Measurements from ENCODE around the gene ZNF669.

Gene ZNF669

GRCh38 chr1:247110627-247111258 lies 6.6 kb upstream of the ZNF669 start:
- no peak for DNase-seq

DNA sequence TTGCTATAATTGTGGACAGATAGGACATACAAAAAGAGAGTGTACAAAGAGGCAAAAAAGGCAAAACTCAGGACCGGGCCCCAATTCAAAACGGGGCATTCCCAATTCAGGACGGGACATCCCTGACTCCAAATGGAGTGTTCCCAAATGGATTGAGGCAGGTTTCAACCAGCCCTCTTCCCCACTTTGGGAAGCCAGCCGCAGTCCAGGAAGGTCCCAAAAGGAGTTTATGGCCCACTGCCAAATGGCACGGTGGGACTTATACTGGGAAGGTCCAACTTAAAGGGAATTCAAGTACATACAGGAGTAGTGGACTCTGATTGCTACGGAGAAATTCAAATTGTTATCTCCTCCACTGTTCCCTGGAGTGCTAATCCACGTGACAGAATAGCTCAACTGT lies 3.5 kb upstream of the ZNF669 start:
- DNase-seq: no peak

GRCh38 chr1:247105966-247106365 lies 1.8 kb upstream of the ZNF669 start:
- DNase-seq: no peak

DNA sequence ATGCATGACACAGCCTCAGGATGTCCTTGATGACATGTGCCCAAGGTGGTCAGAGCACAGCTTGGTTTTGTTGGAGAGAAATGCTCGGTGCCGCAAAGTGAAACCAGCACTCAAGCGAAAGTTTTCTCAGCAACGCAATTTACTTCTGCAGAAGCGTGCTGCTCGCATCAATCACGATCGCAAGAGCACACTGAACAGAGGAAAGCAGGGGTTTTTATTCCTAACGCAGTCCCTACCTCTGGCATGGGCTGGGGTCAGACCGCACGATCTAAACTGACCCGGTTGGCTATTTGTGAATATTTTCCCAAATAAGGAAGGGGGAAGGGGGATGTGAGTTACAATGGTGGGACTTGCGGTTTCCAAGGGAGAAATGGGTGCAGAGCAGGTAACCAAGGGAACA lies 809 bp upstream of the ZNF669 start:
- DNase-seq: no peak

DNA sequence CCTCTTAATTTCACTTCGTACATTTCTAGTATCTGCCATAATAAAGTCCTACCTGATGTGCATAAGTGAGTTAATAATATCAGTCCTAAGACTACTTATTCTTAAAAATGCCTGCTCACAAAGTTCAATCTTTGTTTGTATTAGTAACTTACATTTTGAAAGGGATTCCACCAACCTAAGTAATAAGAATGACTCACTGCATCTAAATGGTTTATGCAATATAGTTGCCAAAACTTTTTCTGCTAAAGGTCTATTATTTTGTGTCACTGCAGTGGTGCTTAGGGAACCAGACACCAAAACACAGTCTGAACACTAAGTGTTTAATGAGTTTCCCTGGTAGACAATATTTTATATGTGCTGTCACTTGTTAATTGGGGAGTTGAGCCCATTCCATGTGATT lies 1.8 kb downstream of the ZNF669 start:
- DNase-seq: no peak

- DNase-seq: no peak
These were observed 3.4 kb downstream of the ZNF669 start for GRCh38 chr1:247100676-247101279.

GRCh38 chr1:247096958-247097357 lies 7.2 kb downstream of the ZNF669 start:
- no peak for DNase-seq

DNA sequence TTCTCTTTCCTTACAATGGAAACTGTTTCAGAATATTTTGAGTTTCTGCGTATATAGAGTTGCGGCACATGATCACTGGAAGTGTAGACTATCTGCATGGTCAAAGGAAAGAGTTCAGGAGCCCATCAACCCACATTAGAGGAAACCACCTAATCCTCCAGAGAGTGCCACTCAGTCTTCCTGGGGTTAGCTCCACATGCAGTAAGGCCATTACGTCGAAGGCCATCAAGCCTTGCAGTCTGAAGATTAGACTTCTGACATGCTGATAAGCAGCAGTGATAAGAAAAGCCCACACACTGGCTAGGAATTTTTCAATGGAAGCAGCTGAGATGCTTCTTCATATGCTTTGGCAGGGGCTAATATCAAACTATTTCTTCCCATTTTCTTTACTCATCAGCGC lies 7.6 kb downstream of the ZNF669 start:
- no peak for DNase-seq

DNA sequence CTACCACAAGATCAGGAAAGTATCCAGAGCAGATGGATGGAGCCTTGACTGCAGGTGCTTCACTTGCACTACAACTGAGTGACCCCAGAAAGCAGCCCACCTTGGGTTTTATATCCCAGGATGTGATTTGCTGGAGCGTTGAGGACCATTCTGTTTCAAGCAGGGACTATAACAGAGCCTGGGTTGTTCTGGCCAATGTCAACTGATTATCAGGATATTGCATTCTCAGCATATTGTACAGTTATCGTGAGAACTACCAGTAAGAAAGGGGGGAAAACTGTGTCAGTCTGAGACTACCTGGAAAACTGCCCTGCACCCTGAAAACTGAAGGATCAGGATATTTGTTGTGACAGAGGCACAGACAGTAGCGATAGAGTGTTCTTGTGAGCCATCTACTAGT lies 8.0 kb downstream of the ZNF669 start:
- DNase-seq: no peak

- DNase-seq: no peak
These were observed 13.7 kb downstream of the ZNF669 start for GRCh38 chr1:247090455-247090854.

DNA sequence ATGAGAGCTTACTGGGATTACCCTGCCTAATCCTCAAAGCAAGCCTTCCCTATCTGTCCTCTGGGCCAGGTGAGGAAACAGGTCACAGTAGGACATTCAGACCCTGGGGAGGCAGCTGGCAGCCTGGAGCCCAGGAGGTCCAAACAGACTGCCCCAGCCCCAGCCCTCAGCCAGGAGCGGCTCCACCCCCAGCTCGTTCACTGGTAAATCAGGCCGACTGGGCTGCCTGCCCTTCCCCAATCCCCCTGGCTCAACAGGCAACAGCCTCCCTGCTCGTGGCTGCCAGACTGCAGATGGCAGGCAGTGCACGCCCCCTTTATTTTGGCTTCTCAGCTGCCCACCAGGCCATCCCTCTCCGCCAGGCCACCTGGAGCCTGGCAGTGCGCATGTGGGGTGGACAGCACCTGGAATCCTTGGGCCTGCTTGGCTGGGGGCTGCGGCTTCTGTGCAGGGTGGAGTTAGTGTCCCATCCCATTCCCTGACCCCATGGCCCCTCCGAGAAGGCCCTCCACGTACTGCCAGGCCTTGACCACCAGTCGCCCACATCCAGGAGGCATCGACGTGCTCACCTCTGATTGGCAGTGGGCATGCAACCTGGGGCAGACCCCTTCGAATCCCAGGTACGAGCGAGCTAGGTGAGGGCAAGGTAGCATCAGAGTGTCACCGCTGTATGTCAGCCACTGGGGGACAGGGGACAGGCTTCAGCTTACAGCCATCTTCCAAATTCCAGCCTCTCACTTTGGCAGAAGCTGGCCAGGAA lies 14.4 kb downstream of the ZNF669 start:
- no peak for DNase-seq

DNA sequence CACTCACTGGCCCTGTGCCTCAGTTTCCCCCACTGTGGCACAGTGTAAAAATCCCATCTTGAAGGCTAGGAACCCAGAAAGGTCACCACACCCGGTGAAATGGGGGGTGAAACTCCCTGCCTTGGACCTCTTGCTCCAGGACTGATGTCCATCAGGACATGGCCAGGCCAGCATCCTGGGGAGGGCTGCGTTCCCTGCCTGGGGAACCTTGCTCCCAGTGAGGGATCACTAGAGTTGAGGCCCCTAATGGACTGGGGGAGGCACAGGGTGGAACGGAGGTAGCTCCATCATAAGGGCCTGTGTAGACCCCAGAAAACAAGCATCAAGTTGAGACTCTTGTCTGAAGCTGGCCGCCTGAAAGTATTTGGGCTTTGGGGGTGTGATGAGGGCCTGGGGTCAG lies 15.2 kb downstream of the ZNF669 start:
- no peak for DNase-seq

GRCh38 chr1:247087256-247087655 lies 16.9 kb downstream of the ZNF669 start:
- DNase-seq: no peak

GRCh38 chr1:247085310-247085709 lies 18.8 kb downstream of the ZNF669 start:
- DNase-seq: no peak

- no peak for DNase-seq
These were observed 19.4 kb downstream of the ZNF669 start for GRCh38 chr1:247084771-247085170.

DNA sequence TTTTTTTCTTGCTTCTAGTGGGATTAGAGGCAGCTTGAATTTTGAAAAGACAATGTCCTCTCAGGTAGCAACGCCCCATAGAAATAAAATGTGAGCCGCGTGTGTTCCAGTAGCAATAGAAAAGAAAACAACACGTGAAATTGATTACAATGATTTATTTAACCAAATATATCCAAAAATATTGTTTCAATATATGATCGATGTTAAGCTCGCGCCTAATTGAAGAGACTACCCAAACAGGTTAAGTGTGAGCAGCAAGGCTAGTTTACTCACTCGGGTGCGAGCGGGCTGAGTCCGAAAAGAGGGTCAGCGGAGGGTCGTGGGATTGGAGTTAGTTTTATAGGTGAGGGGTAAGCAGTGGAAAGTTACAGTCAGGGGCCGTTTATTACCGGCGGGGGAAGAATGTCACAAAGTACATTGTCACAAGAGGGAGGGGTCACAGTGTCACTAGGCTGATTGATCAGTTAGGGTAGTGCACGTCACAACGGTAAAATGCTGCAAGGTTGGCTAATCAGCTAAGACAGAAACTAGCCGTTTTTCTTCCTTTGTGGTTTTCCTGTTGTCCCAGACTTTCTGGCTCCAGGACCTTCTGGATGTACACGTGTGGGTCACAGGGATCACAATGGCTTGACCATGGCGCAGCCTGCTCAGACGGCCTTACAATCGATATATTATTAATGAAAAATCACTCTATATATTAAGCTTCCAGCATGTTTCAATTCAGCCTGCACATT lies 24.8 kb downstream of the ZNF669 start:
- DNase-seq: no peak

GRCh38 chr1:247078258-247079140 lies 25.7 kb downstream of the ZNF669 start, which contains the start of gene ZNF670:
Gene ZNF670 (minus strand): TSS chr1:247078811. CDS start chr1:247078596, 215 bp downstream.
- DNase-seq: peak; percentile 89 to 93

DNA sequence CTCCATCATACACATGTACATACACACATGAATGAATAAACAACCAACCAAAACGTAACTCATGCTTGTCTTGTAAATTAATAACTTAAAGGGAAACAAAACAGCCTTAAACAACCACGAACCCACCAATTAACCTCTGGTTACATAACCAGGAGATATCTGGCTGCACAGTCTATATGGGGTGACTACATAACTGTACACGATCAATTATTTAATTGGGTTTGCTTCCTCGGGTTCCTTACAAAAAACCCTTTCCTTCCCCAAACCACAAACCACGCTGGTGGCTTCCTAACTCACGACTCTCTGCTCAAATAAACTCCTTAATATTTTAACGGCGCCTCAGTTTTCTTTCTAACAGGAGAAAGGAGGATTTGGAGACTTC lies 26.3 kb downstream of the ZNF669 start:
- DNase-seq: no peak

- DNase-seq: no peak
These were observed 26.9 kb downstream of the ZNF669 start for GRCh38 chr1:247077213-247077612.

- DNase-seq: no peak
These were observed 33.5 kb downstream of the ZNF669 start for GRCh38 chr1:247070645-247071044.

DNA sequence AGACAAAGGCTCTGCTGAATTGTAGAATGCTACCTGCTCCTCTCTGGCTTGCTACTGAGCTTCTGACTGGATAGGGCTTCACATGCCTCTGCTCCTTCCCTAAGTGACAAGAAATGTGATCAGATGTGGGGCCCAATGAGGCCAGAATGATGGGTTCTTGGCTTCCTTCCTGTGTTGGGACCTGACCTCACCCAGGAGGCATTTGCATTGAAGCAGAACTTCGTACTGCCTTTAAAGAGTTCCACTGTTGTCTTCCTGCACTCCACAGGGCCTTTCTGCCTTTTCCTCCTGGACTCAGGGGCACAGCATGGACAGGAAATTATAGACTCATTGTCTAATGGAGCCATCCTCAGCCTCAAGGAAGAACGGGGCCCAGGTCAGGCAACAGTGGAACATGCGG lies 39.9 kb downstream of the ZNF669 start:
- DNase-seq: no peak

DNA sequence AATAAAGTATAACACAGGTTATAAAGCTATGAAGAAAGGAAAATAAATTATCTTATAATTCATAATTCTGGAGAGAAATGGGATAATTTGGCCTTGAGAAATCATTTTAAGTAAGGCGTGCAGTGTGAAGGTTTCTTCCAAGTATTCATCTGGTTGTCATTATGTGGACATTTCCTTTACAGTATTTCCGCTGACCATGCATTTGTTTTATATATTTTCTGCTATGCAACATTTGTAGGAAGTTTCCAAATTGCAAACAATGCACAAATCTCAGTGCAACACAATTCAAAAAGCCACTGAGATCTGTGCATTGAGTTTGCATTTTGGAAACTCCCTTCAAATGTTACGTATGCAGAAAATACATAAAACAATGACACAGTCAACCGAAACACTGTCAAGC lies 43.4 kb downstream of the ZNF669 start:
- no peak for DNase-seq

Data from hippocampal formation (tissue), 2 donors.